Suppressor macrophage (primary cell): ENCODE data around the gene NEURL1.
A peak's percentile ranks its signal among the peaks of the same experiment; 100 is the strongest.
"Not testable (repeated sequence)": the region's sequence is repeated elsewhere in the genome, so short reads cannot be mapped to it uniquely, and the experiment has no call there.

Source experiments
- DNase-seq, 4 experiments: peaks; one replicate each; pipeline ENCODE4 v3.0.0-alpha.2; 2020 to 2022

The NEURL1 gene

DNA sequence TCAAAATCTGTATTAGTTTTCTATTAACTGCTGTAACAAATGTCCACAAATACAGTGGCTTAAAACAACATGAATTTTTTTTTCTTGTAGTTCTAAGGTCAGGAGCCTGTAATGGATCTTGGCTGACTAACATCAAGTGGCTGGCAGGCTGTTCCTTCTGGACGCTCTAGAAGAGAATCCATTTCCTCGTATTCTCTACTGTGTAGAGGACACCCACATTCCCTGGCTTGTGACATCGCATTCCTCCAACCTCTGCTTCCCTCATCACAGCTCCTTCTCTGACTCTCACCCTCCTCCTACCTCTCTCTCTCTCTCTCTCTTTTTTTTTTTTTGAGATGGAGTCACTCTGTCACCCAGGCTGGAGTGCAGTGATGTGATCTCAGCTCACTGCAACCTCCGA is 30.0 kb upstream of the NEURL1 start:
- DNase-seq: peak; percentile 64 to 89 (median 80)

GRCh38 chr10:103465411-103466179 is 27.9 kb upstream of the NEURL1 start:
- DNase-seq: peak; percentile 53 to 81 (median 74)

DNA sequence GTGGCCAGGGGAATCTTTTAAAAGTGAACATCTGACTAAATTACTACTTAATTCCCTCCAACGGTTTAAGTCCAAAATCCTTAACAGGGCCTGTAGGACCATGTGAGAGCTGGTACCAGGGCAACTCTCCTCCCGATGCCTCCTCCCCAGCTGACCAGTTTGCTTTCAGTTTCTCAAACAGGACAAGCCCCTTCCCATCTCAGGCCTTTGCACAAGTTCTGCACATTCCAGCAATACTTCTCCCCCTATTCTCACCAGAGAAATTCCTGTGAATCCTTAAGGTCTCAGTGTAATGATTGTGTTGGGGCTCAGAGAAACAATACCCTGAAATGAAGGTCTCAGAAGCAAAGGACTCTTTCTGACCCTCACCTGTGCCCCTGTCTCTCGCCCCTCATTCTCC is 26.8 kb upstream of the NEURL1 start:
- no peak for DNase-seq

DNA sequence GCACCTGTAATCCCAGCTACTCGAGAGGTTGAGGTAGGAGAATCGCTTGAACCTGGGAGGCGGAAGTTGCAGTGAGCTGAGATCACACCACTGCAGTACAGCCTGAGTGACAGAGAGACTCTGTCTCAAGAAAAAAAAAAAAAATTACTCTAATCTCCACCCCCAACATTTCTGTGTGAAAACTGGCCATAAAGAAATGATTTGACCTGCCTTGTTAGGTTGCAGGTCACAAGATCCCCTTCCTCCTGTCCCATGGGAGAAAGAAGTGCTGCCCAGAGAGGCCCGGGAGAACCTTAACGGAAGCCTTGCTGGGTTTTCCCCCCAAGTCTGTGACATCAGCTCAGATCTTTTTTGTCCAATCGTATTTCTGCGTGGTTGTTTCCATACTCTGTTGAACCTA is 26.1 kb upstream of the NEURL1 start:
- DNase-seq: peak in 3 of 4 experiments; percentile 37 to 49 (median 49)

DNA sequence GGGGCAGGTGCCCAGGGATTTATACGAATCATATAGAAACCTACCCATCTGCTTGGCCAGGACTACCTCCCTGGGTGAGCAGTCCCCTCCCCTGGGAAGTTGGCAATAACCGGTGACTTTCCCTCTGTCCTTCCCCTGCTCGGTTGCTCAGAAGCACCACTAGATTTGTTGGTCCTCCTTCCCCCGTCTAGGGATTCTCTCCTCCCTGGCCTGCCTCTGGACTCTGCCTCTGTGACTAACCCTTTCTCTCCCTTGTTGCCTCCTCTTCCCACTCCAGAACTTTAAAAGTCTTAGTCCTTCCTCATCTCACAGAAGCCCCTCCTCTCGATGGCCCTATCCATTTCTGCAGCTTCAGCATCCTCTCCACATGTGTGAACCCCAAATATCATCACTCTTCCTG is 24.3 kb upstream of the NEURL1 start:
- peak; percentile 28 to 61 (median 56) for DNase-seq

DNA sequence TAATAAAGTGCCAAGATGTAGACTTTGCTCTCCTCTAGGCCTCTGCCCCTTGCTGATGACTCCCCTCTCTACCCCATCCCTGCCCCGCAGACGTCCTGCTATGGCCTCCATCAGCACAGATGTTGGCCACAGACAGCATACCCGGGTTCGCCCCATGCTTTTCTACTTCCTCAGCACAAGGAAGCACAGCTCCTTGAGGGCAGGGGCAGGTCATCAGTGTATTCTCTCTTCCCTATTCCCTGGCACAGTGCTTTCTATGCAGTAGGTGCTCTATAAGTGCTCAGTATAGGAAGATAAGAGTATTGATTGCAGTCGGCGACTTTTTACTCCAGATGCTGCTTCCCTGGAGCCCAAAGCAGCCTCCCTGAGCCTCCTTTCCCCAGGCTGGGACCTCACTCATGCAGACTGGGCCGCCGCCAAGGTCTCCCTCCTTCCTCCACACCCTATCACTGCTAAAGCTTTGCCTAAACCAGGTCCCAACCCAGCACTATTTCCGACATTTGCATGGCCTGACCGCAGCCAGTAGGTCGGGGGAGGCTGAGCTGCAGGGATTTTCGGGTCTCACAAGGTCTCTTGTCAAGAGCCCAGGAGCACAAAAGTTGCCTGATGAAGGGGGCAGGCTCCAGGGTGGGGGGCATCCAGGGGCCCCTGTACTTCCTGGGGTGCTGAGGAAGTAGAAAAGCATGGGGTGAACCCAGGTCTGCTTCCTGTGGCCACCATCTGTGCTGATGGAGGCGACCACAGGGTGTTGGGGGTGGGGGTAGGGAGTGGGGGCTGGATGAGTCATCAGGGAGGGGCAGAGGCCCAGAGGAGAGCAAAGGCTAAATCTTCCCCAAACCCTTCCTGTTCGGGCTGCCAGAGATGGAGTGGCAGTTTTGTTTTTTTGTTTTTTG is 22.5 kb upstream of the NEURL1 start:
- DNase-seq: peak; percentile 63 to 87 (median 80)

- DNase-seq: peak in 3 of 4 experiments; percentile 37 to 51 (median 43)
Measured at GRCh38 chr10:103472005-103472404, 21.5 kb upstream of the NEURL1 start.

DNA sequence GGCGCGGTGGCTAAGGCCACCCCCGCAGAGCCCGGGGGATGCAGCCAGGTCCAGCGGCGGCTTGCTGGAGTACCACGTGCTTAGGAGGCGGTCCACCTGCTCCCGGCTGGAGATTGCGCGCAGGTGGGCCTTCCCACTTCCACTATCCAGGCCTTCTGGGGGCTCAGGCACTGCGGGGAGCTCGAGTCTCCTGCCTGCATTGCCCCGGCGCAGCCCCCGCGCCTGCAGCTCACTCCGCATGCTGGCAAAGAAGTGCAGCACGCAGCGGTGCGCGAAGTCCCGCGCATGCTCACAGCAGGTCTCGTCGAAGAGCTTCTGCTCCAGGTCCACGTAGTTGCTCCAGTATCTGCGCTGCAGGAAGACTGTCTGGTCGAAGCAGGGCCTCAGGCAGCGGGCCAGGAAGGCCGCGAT is 20.2 kb upstream of the NEURL1 start:
- no peak for DNase-seq

- DNase-seq: no peak
Measured at GRCh38 chr10:103474077-103474476, 19.4 kb upstream of the NEURL1 start.

DNA sequence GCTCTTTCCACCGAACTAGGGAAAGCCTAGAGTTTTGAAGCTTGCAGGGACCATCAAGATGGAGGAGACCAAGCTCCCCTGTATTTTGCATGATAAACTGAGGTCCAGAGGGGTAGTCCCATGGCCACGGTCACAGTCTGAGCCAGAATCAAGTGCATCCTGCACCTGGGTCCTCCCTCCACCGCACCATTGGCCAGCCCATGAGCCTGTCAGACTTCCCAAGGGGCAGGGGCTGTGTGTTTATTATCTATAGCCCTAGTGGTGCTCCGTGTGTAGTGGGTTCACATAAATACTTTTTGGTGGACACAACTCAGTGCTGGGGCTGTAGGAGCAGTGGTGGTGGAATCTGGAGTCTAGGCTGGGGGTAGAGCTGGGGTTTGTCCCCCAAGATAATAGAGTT is 18.1 kb upstream of the NEURL1 start:
- no peak for DNase-seq

DNA sequence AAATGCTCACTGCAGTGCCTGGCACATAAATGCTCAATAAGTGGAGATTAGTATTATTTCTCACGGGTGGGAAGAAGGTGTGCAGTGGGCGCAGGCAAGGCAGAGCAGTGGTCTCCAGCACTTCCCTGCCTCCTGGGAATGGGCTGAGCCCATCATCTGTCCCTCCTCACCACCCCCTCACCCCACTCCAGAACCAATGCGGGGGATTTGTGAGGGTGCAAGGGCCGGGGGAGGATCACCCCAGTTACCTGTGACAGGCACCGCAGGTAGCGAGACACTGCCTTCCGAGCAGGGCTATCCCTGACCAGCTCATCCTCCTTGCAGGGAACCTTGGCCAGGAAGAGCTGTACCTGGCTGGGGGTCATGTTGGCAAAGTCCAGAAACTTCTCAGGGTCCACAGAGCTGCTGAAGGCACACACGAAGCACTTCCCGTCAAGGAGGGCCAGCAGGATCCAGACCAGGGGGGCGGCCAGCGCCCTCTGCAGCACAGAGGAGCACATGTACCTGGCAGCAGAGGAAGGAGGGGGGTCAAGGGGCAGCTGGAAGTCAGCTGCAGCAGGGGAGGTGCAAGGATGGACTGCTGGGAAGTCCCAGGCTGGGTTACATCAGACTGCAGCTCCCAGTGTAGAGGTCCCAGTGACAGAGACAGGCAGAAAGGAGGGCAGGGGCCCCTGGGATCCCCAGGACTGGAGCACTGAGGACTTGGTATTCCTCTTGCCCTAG is 17.3 kb upstream of the NEURL1 start:
- peak; percentile 35 to 78 (median 57) for DNase-seq

DNA sequence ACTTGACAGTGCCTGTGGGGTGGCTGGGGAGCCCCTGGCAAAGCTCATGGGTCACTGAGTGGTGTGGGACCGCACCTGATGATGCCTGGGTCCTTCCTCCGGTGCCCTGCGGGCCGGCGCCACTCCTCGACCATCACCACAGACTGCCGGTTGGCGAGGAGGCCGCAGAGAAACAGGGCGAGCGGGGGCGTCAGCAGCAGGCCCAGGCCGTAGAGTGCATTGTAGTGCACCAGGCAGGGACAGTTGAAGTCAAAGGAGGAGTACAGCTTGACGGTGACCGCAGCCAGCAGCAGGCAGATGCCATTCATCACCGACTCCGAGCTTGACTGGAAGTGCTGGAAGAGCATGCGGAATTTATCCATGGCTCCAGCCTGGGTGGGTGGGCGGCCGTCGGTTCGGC is 14.8 kb upstream of the NEURL1 start:
- no peak for DNase-seq

GRCh38 chr10:103479135-103479534 is 14.4 kb upstream of the NEURL1 start, which contains the start of gene CALHM3:
Gene CALHM3, minus strand, starts transcription at chr10:103479240. Its CDS starts 208 bp downstream, at chr10:103479032.
- DNase-seq: peak in 1 of 4 experiments; percentile 37

- peak in 3 of 4 experiments; percentile 42 to 51 (median 50) for DNase-seq
Measured at GRCh38 chr10:103480521-103480920, 13.0 kb upstream of the NEURL1 start.

GRCh38 chr10:103481974-103482531 is 11.5 kb upstream of the NEURL1 start:
- peak; percentile 77 to 92 (median 84) for DNase-seq

GRCh38 chr10:103486635-103487409 is 6.7 kb upstream of the NEURL1 start:
- not testable (repeated sequence) for DNase-seq

DNA sequence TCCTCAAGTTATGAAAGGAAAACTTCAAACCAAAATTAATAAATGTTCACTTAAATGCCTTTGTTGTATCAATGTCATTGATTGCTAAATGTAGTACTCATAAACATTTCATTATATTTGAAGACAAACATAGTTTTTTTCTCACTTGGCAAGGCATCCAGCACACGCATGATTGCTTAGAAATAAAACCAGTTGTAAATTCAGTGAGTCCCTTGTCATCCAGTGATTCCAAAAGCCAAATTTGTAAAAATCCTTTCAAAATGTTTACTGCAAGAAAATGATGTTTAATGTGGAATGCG is 6.1 kb upstream of the NEURL1 start:
- no peak for DNase-seq

DNA sequence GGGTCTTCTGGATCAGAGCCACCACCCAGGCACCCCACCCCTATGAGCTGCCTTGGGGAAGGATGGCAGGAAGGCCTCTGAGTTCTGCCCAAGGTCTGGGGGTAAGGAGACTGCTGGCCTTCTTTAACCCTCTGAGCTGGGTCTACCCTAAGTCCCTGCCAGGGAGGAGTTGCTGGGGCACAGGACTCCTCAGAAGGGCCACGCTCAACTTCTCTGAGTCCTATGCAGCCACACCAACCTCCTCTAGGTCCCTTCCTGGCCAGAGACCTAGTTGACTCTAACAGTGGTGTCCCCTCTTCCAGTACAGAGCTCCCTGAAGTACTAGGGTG is 2.6 kb upstream of the NEURL1 start:
- no peak for DNase-seq

DNA sequence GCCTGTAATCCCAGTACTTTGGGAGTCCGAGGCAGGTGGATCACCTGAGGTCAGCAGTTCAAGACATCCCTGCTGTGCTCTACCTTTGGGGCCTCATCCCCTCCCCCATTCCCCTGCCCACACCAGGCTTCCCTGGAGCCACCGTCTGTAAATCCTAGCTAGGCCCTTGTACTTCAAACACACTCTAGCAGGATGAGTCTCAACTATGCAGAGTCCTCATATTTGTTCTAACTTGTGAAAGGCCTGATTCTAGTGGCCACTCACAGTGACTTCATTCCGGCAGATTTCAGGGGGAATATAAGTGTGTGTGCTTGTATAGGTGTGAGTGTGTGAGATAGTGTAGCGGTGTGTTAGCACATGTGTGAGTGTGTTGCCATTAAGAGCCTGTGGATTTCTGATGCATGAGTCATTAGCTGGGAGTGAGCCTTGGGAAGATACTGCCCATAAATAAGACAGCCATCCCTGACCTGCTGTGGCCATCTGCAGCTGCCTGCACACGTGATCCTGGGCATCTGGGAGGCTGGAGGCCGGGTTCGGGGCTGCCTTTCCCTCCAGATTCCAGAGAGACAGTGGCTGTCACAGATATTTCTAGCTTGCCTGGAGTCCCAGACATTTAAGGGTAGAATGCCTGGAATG is 1.7 kb upstream of the NEURL1 start:
- DNase-seq: no peak

DNA sequence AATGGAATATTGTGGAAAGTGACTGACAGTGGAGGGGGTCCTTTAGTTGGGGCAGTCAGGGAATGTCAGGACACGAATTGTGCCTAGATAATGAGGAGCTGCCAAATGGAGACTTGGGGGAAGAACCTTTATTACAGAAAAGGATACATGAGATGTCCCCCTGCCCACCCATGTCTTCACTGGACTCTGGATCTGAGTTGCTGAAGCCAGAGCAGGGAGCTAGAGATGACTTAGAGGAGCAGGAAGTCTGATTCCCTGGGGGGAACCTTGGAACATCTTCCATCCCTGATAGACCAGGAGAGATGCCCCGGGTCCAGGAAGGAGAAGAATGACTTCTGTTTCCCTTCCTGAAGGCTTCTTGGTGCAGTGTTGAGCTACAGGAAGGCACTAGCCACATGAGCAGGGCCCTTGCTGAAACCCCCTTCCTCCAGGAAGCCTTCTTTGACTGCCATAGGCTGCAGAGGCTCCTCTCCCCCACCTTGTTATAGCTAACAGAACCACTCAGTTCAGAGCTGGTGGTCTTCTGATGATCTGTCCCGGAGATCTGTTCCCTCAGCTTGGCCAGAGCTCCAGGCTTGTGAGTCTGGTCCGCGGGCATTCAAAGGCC is 747 bp upstream of the NEURL1 start:
- DNase-seq: no peak
